ENCODE results near the gene DHX30.

DNA sequence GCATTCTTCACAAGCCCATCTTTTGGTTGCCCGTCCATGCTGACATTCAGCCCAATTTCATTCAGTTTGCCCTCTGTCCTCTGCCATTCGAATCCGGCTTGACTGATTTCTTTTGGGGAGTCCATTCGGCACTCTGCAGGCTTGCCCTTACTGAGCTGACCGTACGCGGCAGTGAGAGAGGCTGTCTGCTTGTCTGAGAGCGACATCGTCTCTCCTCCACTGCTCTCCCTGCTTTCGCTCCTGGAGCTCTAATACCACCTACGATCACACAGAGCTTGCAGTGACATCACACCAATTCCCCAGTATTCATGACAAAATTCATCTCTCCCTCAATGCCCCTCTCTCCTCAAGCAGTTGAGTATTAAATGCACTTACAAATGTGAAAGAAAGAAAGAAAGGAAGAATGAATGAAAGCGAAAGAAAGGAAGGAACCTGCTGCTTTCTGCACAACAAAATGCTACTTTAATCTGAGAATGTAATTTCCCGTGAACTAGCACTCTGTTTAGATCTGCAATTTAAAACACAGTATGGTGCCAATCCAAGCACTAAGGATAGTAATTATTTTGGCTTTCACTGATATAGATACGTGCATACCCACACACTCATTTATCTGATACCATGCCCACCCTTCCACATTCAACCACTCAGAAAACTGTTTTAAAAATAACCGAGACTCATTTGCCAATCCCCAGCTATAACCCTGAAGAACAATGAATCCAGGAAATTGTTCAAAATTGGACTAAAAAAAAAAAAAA, 89.5 kb downstream of the DHX30 start:
- TF ChIP-seq BRCA1 (IDR thresholded peaks at IDR 0.05; ENCODE audit: low read depth, low read length) (no peak), SIN3A (conservative IDR thresholded peaks at IDR 0.05 in 1 of 2, IDR thresholded peaks at IDR 0.05 in 1 of 2; ENCODE audit: low read depth in 1 of 2, low read length in 2 of 2) (no peak), SIRT6 (IDR thresholded peaks at IDR 0.05; ENCODE audit: low read length) (no peak), POLR2A (IDR thresholded peaks at IDR 0.05; ENCODE audit: control extremely low read depth in 1 of 2, low read depth in 2 of 2, low read length in 2 of 2) (no peak), CTCF (IDR thresholded peaks at IDR 0.05; ENCODE audit: control extremely low read depth in 1 of 3, insufficient read depth in 1 of 3, low read depth in 1 of 3, low read length in 3 of 3) (no peak), TAF1 (IDR thresholded peaks at IDR 0.05; ENCODE audit: low read depth, low read length) (no peak), JUND (IDR thresholded peaks at IDR 0.05; ENCODE audit: low read length) (no peak), HDAC2 (IDR thresholded peaks at IDR 0.05; ENCODE audit: borderline replicate concordance in 1 of 2, low read depth in 2 of 2, low read length in 2 of 2) (no peak), ZNF274 (IDR thresholded peaks at IDR 0.05; ENCODE audit: borderline replicate concordance, extremely low read depth, low read length) (no peak), EP300 (IDR thresholded peaks at IDR 0.05; ENCODE audit: borderline replicate concordance in 1 of 2, low read depth in 2 of 2, low read length in 2 of 2) (no peak), NRF1 (IDR thresholded peaks at IDR 0.05; ENCODE audit: low read depth, low read length) (no peak), RNF2 (IDR thresholded peaks at IDR 0.05; ENCODE audit: borderline replicate concordance, low read depth, low read length, missing control alignments, poor library complexity, severe bottlenecking) (no peak)
